Epithelial cell of esophagus (primary cell): ENCODE data around the gene POLG2.

Experiments used
- DNase-seq: peaks from one replicate; pipeline ENCODE4 v3.0.0; 2010; ENCODE audit warnings: low read depth
- H3K4me3 ChIP-seq: 2 replicates; pipeline ENCODE4 v1.5.1; 2011; ENCODE audit warnings: mild to moderate bottlenecking, low read length, control low read depth
- TF ChIP-seq, protein P1 (sequence below): IDR thresholded peaks from 2 replicates; pipeline ENCODE4 v1.5.1; 2011; ENCODE audit warnings: low read depth, mild to moderate bottlenecking, low read length, control low read depth, inconsistent platforms; ENCODE audit not compliant: insufficient read depth; ENCODE audit errors: missing control alignments

Gene POLG2

DNA sequence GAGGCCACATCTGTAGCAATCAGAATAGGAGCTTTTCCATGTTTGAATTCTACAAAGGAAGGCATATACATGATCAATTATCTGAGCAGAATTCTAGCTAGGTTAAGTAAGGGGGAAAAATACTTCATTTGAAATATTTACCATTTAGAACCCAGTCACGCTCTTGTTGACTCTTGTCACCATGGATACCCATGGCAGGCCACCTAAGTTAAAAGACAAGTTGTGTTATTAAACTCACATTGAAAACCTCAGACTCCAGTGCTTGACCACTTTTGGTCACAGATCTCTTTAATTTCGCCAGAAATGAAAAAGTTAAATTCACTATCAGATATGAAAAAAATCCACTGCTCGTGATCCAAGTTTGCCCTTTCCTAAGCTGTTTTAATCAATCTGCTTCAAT lies 5.2 kb upstream of the POLG2 start:
- TF ChIP-seq, protein P1, sequence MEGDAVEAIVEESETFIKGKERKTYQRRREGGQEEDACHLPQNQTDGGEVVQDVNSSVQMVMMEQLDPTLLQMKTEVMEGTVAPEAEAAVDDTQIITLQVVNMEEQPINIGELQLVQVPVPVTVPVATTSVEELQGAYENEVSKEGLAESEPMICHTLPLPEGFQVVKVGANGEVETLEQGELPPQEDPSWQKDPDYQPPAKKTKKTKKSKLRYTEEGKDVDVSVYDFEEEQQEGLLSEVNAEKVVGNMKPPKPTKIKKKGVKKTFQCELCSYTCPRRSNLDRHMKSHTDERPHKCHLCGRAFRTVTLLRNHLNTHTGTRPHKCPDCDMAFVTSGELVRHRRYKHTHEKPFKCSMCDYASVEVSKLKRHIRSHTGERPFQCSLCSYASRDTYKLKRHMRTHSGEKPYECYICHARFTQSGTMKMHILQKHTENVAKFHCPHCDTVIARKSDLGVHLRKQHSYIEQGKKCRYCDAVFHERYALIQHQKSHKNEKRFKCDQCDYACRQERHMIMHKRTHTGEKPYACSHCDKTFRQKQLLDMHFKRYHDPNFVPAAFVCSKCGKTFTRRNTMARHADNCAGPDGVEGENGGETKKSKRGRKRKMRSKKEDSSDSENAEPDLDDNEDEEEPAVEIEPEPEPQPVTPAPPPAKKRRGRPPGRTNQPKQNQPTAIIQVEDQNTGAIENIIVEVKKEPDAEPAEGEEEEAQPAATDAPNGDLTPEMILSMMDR = no peak
- no peak for DNase-seq
- H3K4me3 ChIP-seq = no peak overlapping the region

DNA sequence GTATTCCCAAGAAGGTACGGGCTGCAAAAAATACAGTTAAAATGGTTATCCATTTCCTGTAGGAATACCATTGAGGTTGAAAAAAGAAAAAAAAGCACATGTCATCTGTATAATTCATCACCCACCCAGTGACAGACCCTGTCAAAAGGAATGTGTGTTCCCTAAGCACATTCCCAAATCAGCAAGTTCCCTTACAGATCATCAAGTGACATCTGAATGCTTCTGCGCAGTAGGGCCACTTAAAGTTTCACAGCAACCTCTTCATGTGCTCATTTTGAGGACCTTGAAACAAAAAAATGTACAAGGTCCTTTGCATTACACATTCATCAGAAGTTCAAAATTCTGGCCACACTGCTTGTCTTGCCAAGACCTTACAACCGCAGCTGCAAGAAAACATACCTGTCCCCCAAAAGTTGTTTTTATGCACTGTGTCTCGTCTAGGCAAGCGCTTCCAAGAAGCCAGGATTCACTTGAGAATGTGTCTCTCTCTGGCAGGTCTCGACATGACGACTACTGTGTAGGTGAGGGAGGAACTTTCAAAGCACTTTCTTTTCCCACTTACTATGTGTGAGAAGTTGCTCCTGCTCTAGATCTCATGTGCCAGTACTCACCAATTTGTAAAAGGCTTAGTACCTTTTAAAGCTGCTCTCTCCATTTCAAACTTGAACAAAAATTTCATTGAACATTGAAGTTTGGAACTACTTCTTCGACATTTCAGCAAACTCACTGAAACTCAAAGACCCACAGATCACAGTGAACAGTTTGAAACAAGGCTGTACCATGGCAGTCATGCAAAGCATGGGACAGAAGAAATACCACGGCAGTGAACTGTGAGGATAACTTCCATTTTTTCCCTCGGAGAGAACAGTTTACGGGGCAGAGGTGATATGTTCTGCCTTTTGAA lies 4.3 kb upstream of the POLG2 start:
- no peak overlapping the region for H3K4me3 ChIP-seq
- peak; percentile 52 for DNase-seq
- TF ChIP-seq, protein P1 = no peak

DNA sequence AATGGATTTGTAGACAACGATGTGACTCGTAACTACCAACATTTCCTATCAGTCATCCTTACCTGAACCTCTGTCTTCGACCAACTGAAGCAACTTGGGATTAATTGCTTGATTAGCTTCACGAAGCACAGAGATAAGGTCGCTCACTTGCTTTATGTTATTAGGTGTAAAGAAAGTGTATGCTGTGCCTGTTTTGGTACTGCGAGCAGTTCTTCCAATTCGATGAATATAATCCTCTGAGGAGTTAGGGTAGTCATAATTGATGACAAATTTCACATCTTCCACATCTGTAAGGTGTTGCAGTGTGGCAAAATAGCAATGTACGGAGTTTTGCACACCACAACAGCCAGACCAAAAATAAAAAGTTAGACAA lies 3.6 kb upstream of the POLG2 start:
- DNase-seq = no peak
- TF ChIP-seq, protein P1 = no peak
- no peak overlapping the region for H3K4me3 ChIP-seq

DNA sequence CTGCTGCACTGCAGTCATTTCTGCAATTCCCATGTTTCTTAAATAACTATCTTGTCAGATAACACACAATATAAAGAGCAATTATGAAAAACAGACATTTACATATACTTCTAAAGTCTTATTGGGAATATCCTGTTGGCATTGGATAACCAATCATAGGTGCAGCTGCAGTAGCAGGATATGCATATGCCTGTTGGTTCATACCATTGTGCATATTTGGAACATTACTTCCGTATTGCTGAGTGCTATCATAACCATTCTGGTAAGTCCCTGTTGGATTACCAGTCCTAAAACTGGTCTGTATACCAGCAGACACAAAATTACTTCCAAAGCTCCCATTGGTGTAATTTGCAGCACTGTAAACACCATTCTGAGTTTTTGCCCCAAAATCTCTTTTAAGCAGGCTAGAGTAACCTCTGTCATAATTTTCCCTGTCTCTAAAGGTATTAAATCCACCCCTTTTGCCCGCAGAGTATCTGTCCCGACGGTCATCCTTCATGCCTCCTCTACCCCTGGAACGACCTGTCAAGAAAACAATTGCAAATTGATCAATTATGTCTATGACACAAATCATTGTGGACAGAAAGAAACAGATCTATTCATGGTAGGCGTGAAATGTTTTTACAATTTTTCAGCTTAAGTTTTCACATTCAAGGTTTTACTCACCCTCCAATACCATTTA lies 3.1 kb upstream of the POLG2 start:
- DNase-seq = peak; percentile 41
- TF ChIP-seq, protein P1 = no peak
- no peak overlapping the region for H3K4me3 ChIP-seq

DNA sequence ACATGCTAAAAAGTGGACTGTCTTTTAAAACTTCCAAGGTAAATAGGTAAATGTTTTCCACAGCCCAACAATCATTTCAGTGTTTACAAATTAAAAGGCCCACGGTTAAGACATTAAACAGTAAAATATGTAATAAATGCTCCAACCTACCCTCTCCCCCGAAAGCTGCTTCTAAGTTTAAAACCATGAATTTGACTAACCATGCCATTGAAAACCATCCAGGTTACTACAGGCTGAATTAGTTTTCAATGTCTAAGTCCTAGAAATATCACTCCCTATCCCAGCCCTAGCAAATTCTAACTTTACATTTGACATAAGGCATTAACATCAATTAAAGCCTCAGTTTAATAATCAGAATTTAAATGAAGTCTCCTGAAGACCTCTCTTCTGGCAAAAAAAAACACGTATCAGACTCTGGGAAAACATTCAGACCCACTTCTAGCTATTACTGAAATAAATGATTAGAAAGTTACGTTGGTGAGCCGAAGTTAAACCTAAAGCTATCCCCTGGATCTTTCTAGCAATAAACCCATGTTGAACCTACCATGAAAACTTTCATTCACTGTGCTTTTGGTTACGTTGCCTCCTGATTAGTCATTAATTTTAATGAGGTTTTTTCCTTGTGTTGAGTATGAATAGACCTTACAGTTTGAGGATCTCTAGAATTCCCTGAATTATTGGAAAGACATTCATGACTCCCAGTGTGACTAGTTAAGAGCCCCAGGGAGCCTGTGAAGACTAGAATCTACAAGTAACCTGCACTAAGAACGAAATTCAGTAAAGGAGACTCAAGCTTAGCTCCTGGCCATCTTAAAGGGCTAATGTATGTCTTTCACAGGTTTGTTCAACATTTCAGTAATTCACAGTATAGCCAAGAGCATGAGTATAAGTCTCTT lies 1.7 kb upstream of the POLG2 start:
- peak; percentile 12 for DNase-seq
- no peak overlapping the region for H3K4me3 ChIP-seq
- TF ChIP-seq, protein P1 = no peak

DNA sequence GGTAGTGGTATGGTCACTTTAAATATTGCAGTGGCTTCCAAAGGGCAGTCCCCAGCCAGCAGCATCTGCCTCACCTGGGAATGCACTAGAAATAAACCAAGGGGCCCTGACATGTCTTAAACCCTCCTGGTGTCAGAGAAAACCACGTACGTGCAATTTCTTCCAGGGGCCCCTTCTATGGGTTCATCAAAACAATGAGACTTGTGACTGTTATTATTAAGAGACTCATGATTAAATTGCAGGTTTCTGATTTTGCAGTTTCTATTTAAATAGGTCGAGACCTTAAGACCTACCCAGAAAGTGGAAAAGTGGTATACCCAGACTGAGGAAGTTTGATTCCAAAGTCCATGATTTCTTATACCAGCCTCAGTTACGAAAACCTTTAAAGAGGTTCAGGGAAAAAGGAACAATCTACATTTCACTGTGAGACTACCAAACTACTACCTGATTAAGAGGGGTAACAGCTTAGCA lies 746 bp upstream of the POLG2 start:
- TF ChIP-seq, protein P1 = no peak
- no peak for DNase-seq
- peak overlapping the region; percentile 89 for H3K4me3 ChIP-seq
